ENCODE results near the gene PRPSAP1. TPM values are rescaled to one million over a fixed set of nuclear protein-coding genes. Genes with fewer than 3 reads are reported as not detected.

PRPSAP1 gene
- total RNA-seq, 6 experiments from 2014 or later: 39.3 to 55.6 (median 45.1) TPM

- H3K4me3 ChIP-seq: no peak overlapping the region
- 66% methylated on average over 12 of the region's 12 CpGs for WGBS (ENCODE audit: insufficient coverage, low coverage, low lambda C conversion rate, missing lambda C conversion rate)
- H3K36me3 ChIP-seq: no peaks in the 10 kb centered on the region
- ATAC-seq: no peak
- H3K27ac ChIP-seq: no peak overlapping the region
- H3K27me3 ChIP-seq: no peaks in the 10 kb centered on the region
- H3K4me1 ChIP-seq: peaks cover 0 to 12% (median 0%) of the 10 kb centered on the region in 4 donors
- TF ChIP-seq CTCF (IDR thresholded peaks at IDR 0.05) (no peak), POLR2A (IDR thresholded peaks at IDR 0.05) (no peak)
- no peaks in the 10 kb centered on the region for H3K9me3 ChIP-seq
- DNase-seq: no peak
- intact Hi-C loops (cut with DNase I): no loop called here
Measured at GRCh38 chr17:76356803-76357456, 3.2 kb upstream of the PRPSAP1 start.

- WGBS (ENCODE audit: insufficient coverage, low coverage, low lambda C conversion rate, missing lambda C conversion rate): 58% methylated on average over 10 of the region's 13 CpGs
- Histone ChIP-seq H3K27ac (no peak overlapping the region), H3K9me3 (no peaks in the 10 kb centered on the region), H3K36me3 (no peaks in the 10 kb centered on the region), H3K4me3 (no peak overlapping the region), H3K4me1 (peaks cover 0 to 27% (median 4%) of the 10 kb centered on the region in 4 donors), H3K27me3 (no peaks in the 10 kb centered on the region)
- no peak for DNase-seq
- TF ChIP-seq POLR2A (IDR thresholded peaks at IDR 0.05) (no peak), CTCF (IDR thresholded peaks at IDR 0.05) (no peak)
- no peak for ATAC-seq
- intact Hi-C loops (cut with DNase I): no loop called here
Measured at GRCh38 chr17:76354747-76355310, 1.1 kb upstream of the PRPSAP1 start.

- Histone ChIP-seq H3K4me1 (peaks cover 0 to 27% (median 4%) of the 10 kb centered on the region in 4 donors), H3K27me3 (no peaks in the 10 kb centered on the region), H3K4me3 (peak overlapping the region; percentile 69 to 91 (median 82)), H3K9me3 (no peaks in the 10 kb centered on the region), H3K27ac (peak overlapping the region in 1 of 3 donors; percentile 87), H3K36me3 (no peaks in the 10 kb centered on the region)
- intact Hi-C loops (cut with DNase I): no loop called here
- TF ChIP-seq POLR2A (IDR thresholded peaks at IDR 0.05) (no peak), CTCF (IDR thresholded peaks at IDR 0.05) (no peak)
- ATAC-seq (no peak), DNase-seq (no peak)
- WGBS (ENCODE audit: insufficient coverage, low coverage, low lambda C conversion rate, missing lambda C conversion rate): 2% methylated on average over 14 of the region's 18 CpGs
Measured at GRCh38 chr17:76354317-76354729, 607 bp upstream of the PRPSAP1 start.

- Histone ChIP-seq H3K9me3 (no peaks in the 10 kb centered on the region), H3K27me3 (no peaks in the 10 kb centered on the region), H3K36me3 (peaks cover 0 to under 1% (median under 1%) of the 10 kb centered on the region in 4 donors), H3K4me1 (peaks cover 0 to 27% (median 4%) of the 10 kb centered on the region in 4 donors), H3K4me3 (peak overlapping the region; percentile 69 to 91 (median 82)), H3K27ac (peak overlapping the region; percentile 74 to 87 (median 79))
- no peak for TF ChIP-seq CTCF (IDR thresholded peaks at IDR 0.05)
- intact Hi-C loops (cut with DNase I): no loop called here
- WGBS (ENCODE audit: insufficient coverage, low coverage, low lambda C conversion rate, missing lambda C conversion rate): 0% methylated on average over 6 of the region's 51 CpGs
- DNase-seq (peak; percentile 38 to 57 (median 53)), ATAC-seq (peak; percentile 9 to 53 (median 34))
Measured at GRCh38 chr17:76353004-76353598, 615 bp downstream of the PRPSAP1 start.
